RWPE1 (cell line): ENCODE data around the gene ISG15.
A peak's percentile ranks its signal among the peaks of the same experiment; 100 is the strongest.

ENCODE experiments used
- CTCF ChIA-PET: fragments of 350-600 bp; sonication (Branson Sonifier 250); formaldehyde crosslinking; extraction: SDS; loops from one replicate; lab custom pipeline; 2021; lab: Yijun Ruan, JAX
- POLR2A ChIA-PET: fragments of 400-600 bp; formaldehyde crosslinking; extraction: SDS; loops from one replicate; lab custom pipeline; 2020; ENCODE audit warnings: antibody characterized with exemption; ENCODE audit not compliant: low non-redundant PET; lab: Yijun Ruan, JAX
- DNase-seq: peaks from one replicate; pipeline ENCODE4 v3.0.0; 2012; ENCODE audit warnings: low spot score
- H3K27ac ChIP-seq: fragments of 450-650 bp; 2 replicates; pipeline ENCODE4 v1.5.1; 2017
- TF ChIP-seq, protein P1 (sequence below): fragments of 450-650 bp; conservative IDR thresholded peaks from 2 replicates; pipeline ENCODE4 v1.5.1; 2017; ENCODE audit warnings: low read depth, mild to moderate bottlenecking

Gene ISG15

DNA sequence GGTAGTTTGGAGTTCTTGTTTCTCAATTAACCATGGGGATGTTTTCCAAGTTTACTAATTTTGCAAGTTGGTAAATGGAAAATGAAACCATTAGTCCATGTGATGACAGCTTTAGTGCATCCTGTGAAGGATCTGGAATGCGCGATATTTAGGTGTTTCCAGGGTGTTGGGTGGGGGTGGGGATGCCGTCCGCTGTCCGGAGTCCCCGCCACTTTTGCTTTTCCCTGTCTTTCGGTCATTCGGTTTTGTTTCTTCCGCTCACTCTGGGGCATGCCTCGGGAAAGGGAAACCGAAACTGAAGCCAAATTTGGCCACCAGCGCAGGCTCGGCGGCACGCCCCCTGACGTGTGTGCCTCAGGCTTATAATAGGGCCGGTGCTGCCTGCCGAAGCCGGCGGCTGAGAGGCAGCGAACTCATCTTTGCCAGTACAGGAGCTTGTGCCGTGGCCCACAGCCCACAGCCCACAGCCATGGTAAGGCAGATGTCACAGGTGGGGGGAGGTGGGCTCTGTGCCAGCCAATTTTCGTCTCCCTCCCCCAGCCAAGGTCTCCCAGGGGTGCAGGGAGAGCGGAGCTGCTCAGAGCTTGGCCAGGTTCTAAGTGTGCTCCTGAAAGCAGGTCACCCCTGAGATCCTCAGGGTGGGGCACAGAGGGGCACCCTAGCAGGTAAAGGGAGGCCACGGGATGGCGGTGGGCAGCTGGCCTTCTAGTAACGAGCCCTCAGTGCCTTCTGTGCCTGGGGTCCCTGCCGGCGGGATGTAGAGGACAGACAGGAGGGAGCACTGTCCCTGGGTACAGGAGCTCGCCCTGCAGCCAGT lies at the start of gene ISG15:
ISG15 (plus strand) TSS at position 393 of the 817 bp plus-strand sequence; CDS start at position 470, 77 bp downstream.
- peak within 1 kb of the TSS; percentile 84 for H3K27ac ChIP-seq
- CTCF ChIA-PET, result interaction anchor here (0.7 to 3.5 kb wide), 3 partner anchors 11 to 80 kb away, joined by 3 to 26 read pairs (median 3); no protein-coding TSS in a partner anchor
- POLR2A ChIA-PET, result interaction anchor here (0.8 kb wide), 1 partner anchor 27 kb away, joined by 3 read pairs; no protein-coding TSS in a partner anchor
- TF ChIP-seq, protein P1, sequence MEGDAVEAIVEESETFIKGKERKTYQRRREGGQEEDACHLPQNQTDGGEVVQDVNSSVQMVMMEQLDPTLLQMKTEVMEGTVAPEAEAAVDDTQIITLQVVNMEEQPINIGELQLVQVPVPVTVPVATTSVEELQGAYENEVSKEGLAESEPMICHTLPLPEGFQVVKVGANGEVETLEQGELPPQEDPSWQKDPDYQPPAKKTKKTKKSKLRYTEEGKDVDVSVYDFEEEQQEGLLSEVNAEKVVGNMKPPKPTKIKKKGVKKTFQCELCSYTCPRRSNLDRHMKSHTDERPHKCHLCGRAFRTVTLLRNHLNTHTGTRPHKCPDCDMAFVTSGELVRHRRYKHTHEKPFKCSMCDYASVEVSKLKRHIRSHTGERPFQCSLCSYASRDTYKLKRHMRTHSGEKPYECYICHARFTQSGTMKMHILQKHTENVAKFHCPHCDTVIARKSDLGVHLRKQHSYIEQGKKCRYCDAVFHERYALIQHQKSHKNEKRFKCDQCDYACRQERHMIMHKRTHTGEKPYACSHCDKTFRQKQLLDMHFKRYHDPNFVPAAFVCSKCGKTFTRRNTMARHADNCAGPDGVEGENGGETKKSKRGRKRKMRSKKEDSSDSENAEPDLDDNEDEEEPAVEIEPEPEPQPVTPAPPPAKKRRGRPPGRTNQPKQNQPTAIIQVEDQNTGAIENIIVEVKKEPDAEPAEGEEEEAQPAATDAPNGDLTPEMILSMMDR, result no peak
- DNase-seq, result peak; percentile 56

DNA sequence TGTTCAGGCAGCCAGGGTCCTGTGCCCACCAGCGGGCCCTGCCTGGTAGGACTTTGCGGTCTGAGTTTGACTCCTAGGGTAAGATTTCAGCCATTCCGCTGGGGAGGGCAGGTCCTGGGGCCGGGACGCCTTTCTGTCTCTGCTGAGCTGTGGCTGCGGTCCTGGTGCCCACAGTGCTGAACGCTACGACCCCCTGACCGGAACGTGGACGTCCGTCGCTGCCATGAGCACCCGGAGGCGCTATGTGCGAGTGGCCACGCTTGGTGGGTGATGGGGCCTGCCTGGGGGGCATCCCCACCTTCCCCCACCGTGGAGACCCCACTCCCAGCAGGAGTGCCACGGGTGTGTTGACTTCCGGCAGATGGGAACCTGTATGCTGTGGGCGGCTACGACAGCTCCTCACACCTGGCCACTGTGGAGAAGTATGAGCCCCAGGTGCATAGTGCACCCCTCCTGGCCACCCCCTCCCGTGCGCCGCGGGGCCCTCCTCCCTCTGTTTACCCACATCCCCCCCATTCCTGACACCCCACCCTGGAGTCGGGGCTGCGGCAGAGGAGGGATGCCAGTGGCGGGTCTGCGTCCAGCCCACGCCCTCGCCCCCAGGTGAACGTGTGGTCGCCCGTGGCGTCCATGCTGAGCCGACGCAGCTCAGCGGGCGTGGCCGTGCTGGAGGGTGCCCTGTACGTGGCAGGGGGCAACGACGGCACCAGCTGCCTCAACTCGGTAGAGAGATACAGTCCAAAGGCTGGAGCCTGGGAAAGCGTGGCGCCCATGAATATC lies 49.4 kb upstream of the ISG15 start:
- CTCF ChIA-PET, result no interaction called here

DNA sequence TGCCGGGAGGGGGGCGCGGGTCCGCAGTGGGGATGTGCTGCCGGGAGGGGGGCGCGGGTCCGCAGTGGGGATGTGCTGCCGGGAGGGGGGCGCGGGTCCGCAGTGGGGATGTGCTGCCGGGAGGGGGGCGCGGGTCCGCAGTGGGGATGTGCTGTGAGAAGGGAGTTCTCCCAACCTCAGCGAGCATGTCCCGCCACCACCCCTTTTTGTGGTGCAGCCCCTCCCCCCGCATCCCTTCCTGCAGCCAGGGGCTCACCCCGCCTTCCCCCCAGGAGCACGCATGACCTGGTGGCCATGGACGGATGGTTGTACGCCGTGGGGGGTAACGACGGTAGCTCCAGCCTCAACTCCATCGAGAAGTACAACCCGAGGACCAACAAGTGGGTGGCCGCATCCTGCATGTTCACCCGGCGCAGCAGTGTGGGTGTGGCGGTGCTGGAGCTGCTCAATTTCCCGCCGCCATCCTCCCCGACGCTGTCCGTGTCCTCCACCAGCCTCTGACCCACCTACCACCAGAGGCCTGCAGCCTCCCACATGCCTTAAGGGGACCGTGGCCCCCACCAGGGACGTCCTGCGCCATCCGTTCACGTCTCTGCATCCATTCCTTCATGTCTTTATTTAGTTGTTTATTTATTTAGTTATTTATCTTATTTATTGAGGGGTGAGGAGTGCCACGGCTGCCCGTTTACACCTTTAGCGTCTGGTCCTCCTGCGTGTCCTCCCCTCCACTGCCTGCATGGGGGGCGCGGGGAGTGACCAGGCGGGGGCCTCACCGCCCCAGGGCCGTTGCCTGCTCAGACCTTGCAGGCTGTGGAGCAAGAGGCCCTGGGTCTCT lies 48.4 kb upstream of the ISG15 start:
- TF ChIP-seq, protein P1, result no peak
- POLR2A ChIA-PET, result no interaction called here

More for the DNA sequence above, 49.4 kb upstream of the ISG15 start:
- TF ChIP-seq, protein P1, result no peak
- POLR2A ChIA-PET, result no interaction called here
- H3K27ac ChIP-seq, result peak overlapping the region; percentile 25
- no peak for DNase-seq

DNA sequence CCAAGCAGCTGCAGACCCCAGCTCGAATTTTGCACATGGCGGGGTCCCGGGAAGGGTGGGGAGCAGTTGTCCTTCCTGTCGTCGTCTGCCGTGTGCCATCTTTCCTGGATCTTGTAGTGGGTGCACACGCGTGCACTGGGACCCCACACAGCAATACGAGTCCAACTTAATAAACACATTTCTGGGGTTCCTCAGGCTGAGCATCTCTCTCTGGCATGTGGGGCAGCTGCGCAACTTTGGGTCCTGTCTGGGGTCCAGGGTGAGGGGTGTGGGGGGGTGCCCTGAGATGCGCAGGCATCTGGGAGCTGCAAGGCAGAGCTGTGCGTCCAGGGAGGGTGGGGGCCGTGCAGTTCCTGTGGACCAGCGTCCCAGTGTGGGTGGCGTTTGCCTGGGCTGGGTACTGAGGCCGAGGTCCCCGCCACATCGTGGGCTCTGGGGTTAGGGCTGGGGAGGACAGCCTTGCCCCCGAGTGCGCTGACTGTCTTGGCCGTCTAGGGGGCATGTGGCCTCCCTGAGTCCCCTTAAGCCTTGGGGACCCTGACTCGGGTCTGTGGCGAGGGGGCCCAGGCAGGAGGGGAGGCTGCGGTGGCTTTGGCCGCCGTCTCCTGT lies 47.7 kb upstream of the ISG15 start:
- ChIA-PET POLR2A (no interaction called here), CTCF (no interaction called here)
- peak overlapping the region; percentile 94 for H3K27ac ChIP-seq
- DNase-seq, result no peak
- TF ChIP-seq, protein P1, result no peak

More for the DNA sequence above, 48.4 kb upstream of the ISG15 start:
- CTCF ChIA-PET, result interaction anchor here (0.7 kb wide), 1 partner anchor 217 kb away, joined by 3 read pairs; no protein-coding TSS in a partner anchor
- peak overlapping the region; percentile 94 for H3K27ac ChIP-seq
- DNase-seq, result no peak

DNA sequence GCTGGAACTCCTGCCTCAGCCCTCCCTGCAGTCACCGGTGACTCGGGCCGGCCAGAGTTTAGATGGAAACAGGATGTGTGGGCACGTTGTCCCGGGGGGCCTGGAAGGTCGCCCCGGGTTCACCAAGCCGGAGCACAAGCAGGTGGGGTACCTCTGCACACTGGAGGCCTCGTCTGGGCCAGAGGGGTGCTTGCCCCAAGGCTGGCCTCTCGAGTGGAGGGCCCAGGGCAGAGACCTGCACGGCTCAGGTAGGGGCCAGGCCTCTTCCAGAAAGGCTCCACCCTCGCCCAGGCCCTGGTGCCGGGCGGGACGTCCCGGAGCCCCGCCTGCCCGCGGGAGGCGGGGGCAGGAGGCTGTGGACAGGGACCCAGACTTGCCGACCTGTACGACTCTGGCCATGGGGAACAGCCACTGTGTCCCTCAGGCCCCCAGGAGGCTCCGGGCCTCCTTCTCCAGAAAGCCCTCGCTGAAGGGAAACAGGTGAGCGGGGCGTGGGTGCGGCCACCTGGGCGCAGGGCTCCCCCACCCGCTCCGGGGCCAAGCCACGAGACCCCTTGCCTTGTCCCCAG lies 47.1 kb upstream of the ISG15 start, which contains the start of gene PLEKHN1:
PLEKHN1 (plus strand) TSS at position 348 of the 569 bp plus-strand sequence; CDS start at position 398, 50 bp downstream.
- TF ChIP-seq, protein P1, result no peak
- peak within 1 kb of the TSS; percentile 94 for H3K27ac ChIP-seq
- ChIA-PET POLR2A (interaction anchor here (1.1 to 1.6 kb wide), 2 partner anchors 10 to 15 kb away, joined by 5 to 6 read pairs; no protein-coding TSS in a partner anchor), CTCF (interaction anchor here (0.6 to 1.1 kb wide), 2 partner anchors 17 to 18 kb away, joined by 3 read pairs; no protein-coding TSS in a partner anchor)
- DNase-seq, result peak; percentile 75
